ENCODE results near the gene ANKRD12.
"Not testable (repeated sequence)": the region's sequence is repeated elsewhere in the genome, so short reads cannot be mapped to it uniquely, and the experiment has no call there.

Gene ANKRD12

DNA sequence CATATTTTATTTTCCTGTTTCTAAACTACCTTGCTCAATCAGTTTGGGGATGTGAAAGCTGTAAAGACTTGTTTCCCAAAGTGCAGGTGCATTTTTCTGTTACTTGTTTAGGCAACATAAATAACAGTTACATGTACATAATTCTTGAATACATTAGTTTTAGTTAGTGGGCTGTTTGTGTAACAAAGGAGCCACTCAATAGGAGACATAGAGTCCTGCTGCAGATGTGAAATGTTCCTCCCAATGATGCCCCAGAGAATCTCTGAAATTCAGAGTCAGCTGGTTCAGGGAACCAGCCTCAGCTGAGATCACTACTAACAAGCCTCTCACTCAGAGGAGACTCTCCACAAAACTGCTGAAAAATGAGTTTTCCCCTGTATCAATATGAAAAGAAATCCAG is 106.4 kb downstream of the ANKRD12 start:
- peaks cover 19% of the 10 kb centered on the region for H3K36me3 ChIP-seq (ENCODE audit: insufficient read depth, low read length)
- H3K4me3 ChIP-seq (ENCODE audit: low read length) = no peak overlapping the region
- no peaks in the 10 kb centered on the region for H3K4me1 ChIP-seq (ENCODE audit: insufficient read depth, low read length)
- no peaks in the 10 kb centered on the region for H3K9me3 ChIP-seq (ENCODE audit: low read length)
- H3K27me3 ChIP-seq (ENCODE audit: insufficient read depth, low read length) = no peaks in the 10 kb centered on the region
- no peak overlapping the region for H2AFZ ChIP-seq (ENCODE audit: low read depth, low read length)

DNA sequence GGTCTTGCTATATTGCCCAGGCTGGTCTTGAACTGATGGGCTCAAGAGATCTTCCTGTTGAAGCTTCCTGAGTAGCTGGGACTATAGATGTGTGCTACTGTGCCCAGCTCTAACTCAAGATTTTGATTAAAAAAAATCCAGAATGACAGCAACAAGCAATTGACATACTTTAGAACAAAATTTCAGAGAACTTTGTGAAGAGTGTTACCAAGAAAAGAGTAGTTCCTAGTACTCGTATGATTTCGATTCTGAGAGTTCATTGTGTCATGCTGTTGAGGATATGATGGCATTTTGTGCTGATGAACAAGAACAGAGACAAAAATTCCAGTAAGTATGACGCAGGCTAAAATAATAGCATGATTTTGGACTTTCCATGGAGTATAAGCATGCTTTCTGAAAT is 107.8 kb downstream of the ANKRD12 start:
- no peaks in the 10 kb centered on the region for H3K4me1 ChIP-seq (ENCODE audit: insufficient read depth, low read length)
- no peak overlapping the region for H2AFZ ChIP-seq (ENCODE audit: low read depth, low read length)
- no peaks in the 10 kb centered on the region for H3K27me3 ChIP-seq (ENCODE audit: insufficient read depth, low read length)
- H3K4me3 ChIP-seq (ENCODE audit: low read length) = no peak overlapping the region
- H3K36me3 ChIP-seq (ENCODE audit: insufficient read depth, low read length) = peaks cover 16% of the 10 kb centered on the region
- H3K9me3 ChIP-seq (ENCODE audit: low read length) = no peaks in the 10 kb centered on the region

DNA sequence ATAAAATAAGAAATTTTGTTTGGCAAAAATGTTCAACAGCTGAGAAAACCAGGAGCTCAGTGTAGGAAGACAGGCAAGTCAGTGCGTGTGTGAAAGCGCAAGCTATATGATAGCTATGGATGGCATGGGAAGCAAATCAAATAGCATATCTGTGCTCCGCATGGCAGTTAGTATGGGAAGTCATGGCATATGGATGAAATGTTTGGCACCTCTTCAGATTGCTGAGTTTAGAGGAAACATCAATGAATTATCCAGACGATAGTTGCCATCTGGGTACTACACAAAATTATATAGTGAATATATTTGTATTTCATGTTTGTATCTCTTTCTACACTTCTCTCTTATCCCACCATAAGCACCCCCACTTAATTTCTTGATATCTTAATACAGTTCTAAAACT is 112.1 kb downstream of the ANKRD12 start:
- H3K9me3 ChIP-seq (ENCODE audit: low read length) = no peaks in the 10 kb centered on the region
- H3K4me1 ChIP-seq (ENCODE audit: insufficient read depth, low read length) = no peaks in the 10 kb centered on the region
- H3K4me3 ChIP-seq (ENCODE audit: low read length) = no peak overlapping the region
- H2AFZ ChIP-seq (ENCODE audit: low read depth, low read length) = no peak overlapping the region
- peaks cover 8% of the 10 kb centered on the region for H3K36me3 ChIP-seq (ENCODE audit: insufficient read depth, low read length)
- H3K27me3 ChIP-seq (ENCODE audit: insufficient read depth, low read length) = no peaks in the 10 kb centered on the region

DNA sequence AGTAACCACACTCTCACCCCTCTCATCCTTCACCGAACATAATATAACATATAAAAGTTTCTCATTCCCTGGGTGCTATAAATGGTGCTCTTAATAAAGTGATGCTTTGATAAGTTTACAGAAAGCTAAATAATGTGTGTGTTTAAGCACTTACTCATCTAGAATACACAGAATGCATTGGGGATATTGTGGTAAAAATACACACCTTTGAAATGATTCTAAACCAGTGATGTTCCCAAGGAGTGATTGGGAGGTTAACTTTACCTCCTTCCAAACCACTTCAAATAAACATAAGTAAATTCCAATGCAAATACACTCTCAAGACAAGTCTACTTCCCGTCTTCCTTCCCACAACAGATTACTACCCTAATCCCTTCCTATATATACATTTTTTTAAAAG is 112.7 kb downstream of the ANKRD12 start:
- Histone ChIP-seq H3K27me3 (ENCODE audit: insufficient read depth, low read length) (no peaks in the 10 kb centered on the region), H3K4me1 (ENCODE audit: insufficient read depth, low read length) (no peaks in the 10 kb centered on the region), H2AFZ (ENCODE audit: low read depth, low read length) (no peak overlapping the region), H3K4me3 (ENCODE audit: low read length) (no peak overlapping the region), H3K36me3 (ENCODE audit: insufficient read depth, low read length) (peaks cover 8% of the 10 kb centered on the region), H3K9me3 (ENCODE audit: low read length) (no peaks in the 10 kb centered on the region)

DNA sequence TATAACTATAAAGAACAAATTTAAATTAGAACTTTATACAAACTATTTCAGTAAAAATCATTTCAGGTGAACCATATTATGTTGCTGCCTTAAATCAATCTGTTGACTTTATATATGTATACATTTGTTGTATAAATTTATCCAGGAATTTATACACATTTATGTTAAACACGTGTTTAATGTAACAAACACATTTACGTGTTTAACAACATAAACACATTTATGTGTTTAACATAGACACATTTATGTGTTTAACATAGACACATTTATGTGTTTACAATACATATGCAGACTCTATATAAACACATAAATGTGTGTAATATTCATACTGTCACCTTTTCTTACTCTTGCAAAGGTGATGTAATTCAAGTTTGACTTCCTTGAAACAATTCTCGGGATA is 122.6 kb downstream of the ANKRD12 start:
- no peaks in the 10 kb centered on the region for H3K4me1 ChIP-seq (ENCODE audit: insufficient read depth, low read length)
- no peaks in the 10 kb centered on the region for H3K9me3 ChIP-seq (ENCODE audit: low read length)
- H3K4me3 ChIP-seq (ENCODE audit: low read length) = no peak overlapping the region
- H2AFZ ChIP-seq (ENCODE audit: low read depth, low read length) = no peak overlapping the region
- no peaks in the 10 kb centered on the region for H3K27me3 ChIP-seq (ENCODE audit: insufficient read depth, low read length)
- H3K36me3 ChIP-seq (ENCODE audit: insufficient read depth, low read length) = peaks cover 40% of the 10 kb centered on the region

DNA sequence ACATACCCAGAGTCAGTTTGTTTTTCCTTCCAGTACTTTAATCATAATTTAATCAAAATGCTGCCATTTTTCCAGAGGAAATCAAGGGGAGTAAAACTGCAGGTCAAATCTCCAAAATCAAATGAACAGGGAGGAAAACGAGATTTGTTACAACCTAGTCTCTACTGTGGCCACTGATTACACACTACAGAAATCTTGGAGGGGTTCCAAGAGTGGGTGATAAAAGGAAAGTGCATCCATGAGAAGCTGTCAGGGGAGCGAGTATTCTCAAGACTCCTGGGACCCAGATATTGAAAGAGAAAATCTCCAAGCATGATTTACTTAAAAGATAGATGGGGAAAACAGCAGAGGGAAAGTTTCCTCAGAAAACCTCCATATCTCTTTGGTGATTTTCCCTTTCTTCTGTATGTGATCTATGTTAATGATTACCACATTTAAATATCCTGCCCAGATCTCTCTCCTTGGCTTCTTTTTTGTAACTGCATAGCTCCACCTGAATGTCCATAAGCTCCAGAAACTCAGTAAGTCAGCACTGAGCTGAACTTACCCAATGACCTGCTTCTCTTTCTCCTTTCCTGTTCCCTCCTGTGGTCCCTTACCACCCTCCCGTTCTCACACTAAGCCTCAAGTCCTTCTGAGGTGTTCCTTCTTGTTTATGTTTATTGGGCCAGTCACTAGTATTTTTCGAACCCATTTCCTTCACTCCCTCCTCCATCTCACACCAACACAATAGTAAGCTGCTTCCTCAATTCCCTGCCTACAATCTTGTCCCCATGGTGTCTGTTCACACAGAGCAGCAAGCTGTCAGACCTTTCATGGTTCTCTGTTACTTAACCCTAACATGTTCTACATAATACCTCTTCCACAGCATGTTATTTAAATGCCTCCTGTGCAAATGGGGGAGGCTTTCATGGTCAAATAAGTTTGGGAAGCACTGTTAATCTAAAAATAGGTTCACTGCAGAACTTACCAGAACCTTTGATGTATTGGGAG is 124.1 kb downstream of the ANKRD12 start:
- no peaks in the 10 kb centered on the region for H3K4me1 ChIP-seq (ENCODE audit: insufficient read depth, low read length)
- peaks cover 43% of the 10 kb centered on the region for H3K36me3 ChIP-seq (ENCODE audit: insufficient read depth, low read length)

DNA sequence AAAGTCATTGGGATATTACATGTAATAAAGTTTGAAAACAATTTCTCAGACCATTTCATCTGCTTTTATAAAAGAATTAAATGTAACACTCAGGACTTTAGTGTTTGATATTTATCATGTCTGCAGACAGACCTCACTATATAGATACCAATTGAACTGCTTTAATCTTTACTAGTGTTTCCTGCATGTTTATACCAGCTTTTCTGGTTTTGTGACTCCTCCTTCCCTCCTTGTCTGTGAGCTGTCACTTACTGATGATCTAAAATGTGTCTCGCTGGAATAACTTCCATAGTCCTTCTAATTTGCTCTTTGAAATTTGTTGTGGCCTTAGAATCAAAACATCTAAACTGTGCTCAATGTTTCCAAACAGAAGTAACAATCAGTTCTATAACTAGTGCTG is 126.7 kb downstream of the ANKRD12 start:
- Histone ChIP-seq H3K4me1 (ENCODE audit: insufficient read depth, low read length) (no peaks in the 10 kb centered on the region), H3K9me3 (ENCODE audit: low read length) (peaks cover 5% of the 10 kb centered on the region), H3K36me3 (ENCODE audit: insufficient read depth, low read length) (peaks cover 26% of the 10 kb centered on the region), H2AFZ (ENCODE audit: low read depth, low read length) (no peak overlapping the region), H3K27me3 (ENCODE audit: insufficient read depth, low read length) (no peaks in the 10 kb centered on the region), H3K4me3 (ENCODE audit: low read length) (no peak overlapping the region)

More for the DNA sequence above, 124.1 kb downstream of the ANKRD12 start:
- H3K4me3 ChIP-seq (ENCODE audit: low read length) = no peak overlapping the region
- H3K27me3 ChIP-seq (ENCODE audit: insufficient read depth, low read length) = no peaks in the 10 kb centered on the region
- H2AFZ ChIP-seq (ENCODE audit: low read depth, low read length) = no peak overlapping the region
- peaks cover 5% of the 10 kb centered on the region for H3K9me3 ChIP-seq (ENCODE audit: low read length)

DNA sequence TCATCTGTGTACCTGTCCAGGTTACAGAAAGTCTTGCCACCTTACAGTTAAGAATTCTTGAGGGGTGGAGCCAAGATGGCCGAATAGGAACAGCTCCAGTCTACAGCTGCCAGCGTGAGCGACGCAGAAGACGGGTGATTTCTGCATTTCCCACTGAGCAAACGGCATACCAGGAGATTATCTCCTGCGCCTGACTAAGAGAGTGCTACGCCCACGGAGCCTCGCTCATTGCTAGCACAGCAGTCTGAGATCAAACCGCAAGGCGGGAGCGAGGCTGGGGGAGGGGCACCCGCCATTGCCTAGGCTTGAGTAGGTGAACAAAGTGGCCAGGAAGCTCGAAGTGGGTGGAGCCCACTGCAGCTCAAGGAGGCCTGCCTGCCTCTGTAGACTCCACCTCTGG is 128.2 kb downstream of the ANKRD12 start:
- H3K9me3 ChIP-seq (ENCODE audit: low read length); H2AFZ ChIP-seq (ENCODE audit: low read depth, low read length); H3K27me3 ChIP-seq (ENCODE audit: insufficient read depth, low read length); H3K4me1 ChIP-seq (ENCODE audit: insufficient read depth, low read length); H3K4me3 ChIP-seq (ENCODE audit: low read length): not testable (repeated sequence)
- H3K36me3 ChIP-seq (ENCODE audit: insufficient read depth, low read length) = peaks cover 13% of the 10 kb centered on the region

DNA sequence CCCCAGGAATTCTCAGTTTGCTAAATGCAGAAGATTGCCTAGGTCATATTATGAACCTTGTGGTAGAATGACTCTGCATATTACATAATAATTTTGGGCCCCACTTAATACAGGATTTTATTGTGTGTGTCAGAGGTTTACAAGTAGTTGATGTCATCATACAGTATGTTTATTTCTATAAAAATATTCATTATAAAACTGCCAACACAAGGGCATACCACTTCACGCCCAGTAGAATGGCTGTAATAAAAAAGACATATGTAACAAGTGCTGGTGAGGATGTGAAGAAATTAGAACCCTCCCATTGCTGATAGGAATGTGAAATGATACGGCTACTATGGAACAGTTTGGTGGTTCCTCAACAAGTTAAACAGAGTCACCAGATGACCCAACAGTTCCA is 136.6 kb downstream of the ANKRD12 start:
- Histone ChIP-seq H2AFZ (ENCODE audit: low read depth, low read length) (no peak overlapping the region), H3K27me3 (ENCODE audit: insufficient read depth, low read length) (no peaks in the 10 kb centered on the region), H3K4me3 (ENCODE audit: low read length) (no peak overlapping the region), H3K36me3 (ENCODE audit: insufficient read depth, low read length) (peaks cover 36% of the 10 kb centered on the region), H3K4me1 (ENCODE audit: insufficient read depth, low read length) (no peaks in the 10 kb centered on the region), H3K9me3 (ENCODE audit: low read length) (peaks cover 3% of the 10 kb centered on the region)

DNA sequence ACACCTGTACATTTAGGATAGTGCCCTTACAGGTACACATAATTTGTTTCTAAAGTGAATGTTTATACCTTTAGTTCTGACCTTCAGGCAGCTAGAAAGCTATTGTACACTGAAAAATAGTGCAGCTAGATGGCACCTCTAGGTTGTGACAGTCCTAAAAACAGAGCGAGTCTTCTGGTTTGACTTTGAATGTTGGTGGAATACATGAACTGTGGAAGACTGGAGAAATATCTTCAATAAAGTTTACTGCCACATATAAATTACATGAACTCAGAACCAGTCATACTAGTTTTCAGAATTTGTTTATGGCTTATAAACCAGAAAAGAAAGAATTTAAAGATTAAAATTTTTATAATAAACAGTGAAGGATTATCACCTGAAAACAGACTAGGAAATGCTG is 139.3 kb downstream of the ANKRD12 start:
- Histone ChIP-seq H3K9me3 (ENCODE audit: low read length) (peaks cover 2% of the 10 kb centered on the region), H3K36me3 (ENCODE audit: insufficient read depth, low read length) (peaks cover 46% of the 10 kb centered on the region), H2AFZ (ENCODE audit: low read depth, low read length) (no peak overlapping the region), H3K4me1 (ENCODE audit: insufficient read depth, low read length) (no peaks in the 10 kb centered on the region), H3K27me3 (ENCODE audit: insufficient read depth, low read length) (no peaks in the 10 kb centered on the region), H3K4me3 (ENCODE audit: low read length) (no peak overlapping the region)

DNA sequence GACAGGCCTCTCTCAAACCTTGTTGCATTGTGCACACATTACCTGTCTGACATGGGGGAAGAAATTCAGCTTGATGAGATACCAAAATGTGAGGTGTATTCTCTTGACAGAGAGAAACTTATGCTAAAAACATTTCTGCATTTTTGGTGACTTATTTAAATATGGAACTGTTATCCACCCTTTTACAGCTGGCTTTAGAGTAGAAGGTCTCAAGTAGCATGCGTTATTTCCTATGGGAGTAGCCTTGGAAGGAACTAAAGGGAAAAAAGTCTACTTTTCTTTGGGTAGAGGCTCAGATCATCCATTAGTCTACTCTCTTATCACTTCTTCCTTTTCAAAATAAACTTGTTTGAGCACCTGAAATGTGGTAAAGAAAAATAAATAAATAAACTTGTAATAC is 141.4 kb downstream of the ANKRD12 start:
- H3K4me3 ChIP-seq (ENCODE audit: low read length) = no peak overlapping the region
- H3K36me3 ChIP-seq (ENCODE audit: insufficient read depth, low read length) = peaks cover 44% of the 10 kb centered on the region
- no peaks in the 10 kb centered on the region for H3K9me3 ChIP-seq (ENCODE audit: low read length)
- no peaks in the 10 kb centered on the region for H3K27me3 ChIP-seq (ENCODE audit: insufficient read depth, low read length)
- no peak overlapping the region for H2AFZ ChIP-seq (ENCODE audit: low read depth, low read length)
- H3K4me1 ChIP-seq (ENCODE audit: insufficient read depth, low read length) = no peaks in the 10 kb centered on the region

DNA sequence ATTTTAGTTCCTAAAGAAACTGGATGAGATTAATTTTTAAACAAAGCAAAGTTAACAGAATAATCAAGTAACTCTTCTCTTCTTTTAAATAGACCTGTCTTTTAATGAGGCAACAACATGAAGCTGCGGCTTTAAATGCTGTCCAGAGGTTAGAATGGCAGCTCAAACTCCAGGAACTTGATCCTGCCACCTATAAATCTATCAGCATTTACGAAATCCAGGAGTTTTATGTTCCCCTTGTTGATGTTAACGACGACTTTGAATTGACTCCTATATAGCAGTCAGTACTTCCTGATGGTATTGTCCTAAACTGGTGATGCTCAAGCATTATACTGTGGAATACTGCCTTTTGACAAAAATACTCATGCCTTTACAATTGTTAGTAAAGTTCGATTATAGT is 144.3 kb downstream of the ANKRD12 start:
- Histone ChIP-seq H2AFZ (ENCODE audit: low read depth, low read length) (no peak overlapping the region), H3K36me3 (ENCODE audit: insufficient read depth, low read length) (peaks cover 34% of the 10 kb centered on the region), H3K4me1 (ENCODE audit: insufficient read depth, low read length) (no peaks in the 10 kb centered on the region), H3K27me3 (ENCODE audit: insufficient read depth, low read length) (no peaks in the 10 kb centered on the region), H3K9me3 (ENCODE audit: low read length) (no peaks in the 10 kb centered on the region), H3K4me3 (ENCODE audit: low read length) (no peak overlapping the region)

DNA sequence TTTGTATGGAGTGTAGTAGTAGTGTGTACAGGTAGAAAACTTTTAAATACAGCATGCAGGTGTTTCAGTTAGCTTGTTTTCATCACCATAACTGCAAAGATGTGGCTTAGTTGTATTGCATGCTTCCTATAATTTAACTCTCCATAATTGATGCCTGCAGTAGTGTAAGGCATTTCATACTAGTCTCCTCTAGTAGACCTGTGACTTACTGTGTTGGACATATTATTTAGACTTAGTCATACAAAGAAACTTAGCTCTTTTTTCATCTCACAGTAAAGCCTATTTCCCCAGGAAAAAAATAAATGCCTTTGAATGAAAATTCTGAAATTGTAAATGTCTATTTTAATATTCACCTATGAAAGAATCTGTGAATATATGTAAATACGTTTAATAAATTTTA is 145.2 kb downstream of the ANKRD12 start:
- no peak overlapping the region for H2AFZ ChIP-seq (ENCODE audit: low read depth, low read length)
- H3K9me3 ChIP-seq (ENCODE audit: low read length) = no peaks in the 10 kb centered on the region
- H3K27me3 ChIP-seq (ENCODE audit: insufficient read depth, low read length) = no peaks in the 10 kb centered on the region
- no peaks in the 10 kb centered on the region for H3K4me1 ChIP-seq (ENCODE audit: insufficient read depth, low read length)
- no peak overlapping the region for H3K4me3 ChIP-seq (ENCODE audit: low read length)
- peaks cover 25% of the 10 kb centered on the region for H3K36me3 ChIP-seq (ENCODE audit: insufficient read depth, low read length)

DNA sequence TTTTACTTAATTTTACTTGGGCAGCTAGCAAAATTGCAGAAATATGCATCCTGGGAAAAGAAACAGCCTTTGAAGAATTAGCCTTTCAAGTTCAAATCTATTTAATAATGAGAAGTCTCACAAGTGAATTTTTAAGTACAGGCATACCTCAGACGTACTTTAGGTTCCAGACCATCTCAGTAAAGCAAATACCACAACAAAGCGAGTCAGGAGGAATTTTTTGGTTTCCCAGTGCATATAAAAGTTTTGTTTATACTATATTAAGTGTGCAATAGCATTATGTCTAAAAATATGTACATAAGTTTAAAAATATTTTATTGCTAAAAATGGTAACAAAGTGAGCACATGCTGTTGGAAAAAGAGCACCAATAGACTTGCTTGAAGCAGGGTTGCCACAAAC is 147.2 kb downstream of the ANKRD12 start:
- Histone ChIP-seq H3K4me1 (ENCODE audit: insufficient read depth, low read length) (no peaks in the 10 kb centered on the region), H3K4me3 (ENCODE audit: low read length) (no peak overlapping the region), H3K9me3 (ENCODE audit: low read length) (no peaks in the 10 kb centered on the region), H3K27me3 (ENCODE audit: insufficient read depth, low read length) (no peaks in the 10 kb centered on the region), H2AFZ (ENCODE audit: low read depth, low read length) (no peak overlapping the region), H3K36me3 (ENCODE audit: insufficient read depth, low read length) (peaks cover 18% of the 10 kb centered on the region)

Measured in neuron (in vitro differentiated cells).